ENCODE results near the gene GABRG2. TPM values are rescaled to one million over a fixed set of nuclear protein-coding genes. Genes with fewer than 3 reads are reported as not detected.

Gene GABRG2
- total RNA-seq (1 to 10 TPM; 1.3 to 3.2 (median 2.0) TPM), polyA plus RNA-seq (under 1 TPM in 1 of 3 donors, not detected in 2; 0.47 TPM)

DNA sequence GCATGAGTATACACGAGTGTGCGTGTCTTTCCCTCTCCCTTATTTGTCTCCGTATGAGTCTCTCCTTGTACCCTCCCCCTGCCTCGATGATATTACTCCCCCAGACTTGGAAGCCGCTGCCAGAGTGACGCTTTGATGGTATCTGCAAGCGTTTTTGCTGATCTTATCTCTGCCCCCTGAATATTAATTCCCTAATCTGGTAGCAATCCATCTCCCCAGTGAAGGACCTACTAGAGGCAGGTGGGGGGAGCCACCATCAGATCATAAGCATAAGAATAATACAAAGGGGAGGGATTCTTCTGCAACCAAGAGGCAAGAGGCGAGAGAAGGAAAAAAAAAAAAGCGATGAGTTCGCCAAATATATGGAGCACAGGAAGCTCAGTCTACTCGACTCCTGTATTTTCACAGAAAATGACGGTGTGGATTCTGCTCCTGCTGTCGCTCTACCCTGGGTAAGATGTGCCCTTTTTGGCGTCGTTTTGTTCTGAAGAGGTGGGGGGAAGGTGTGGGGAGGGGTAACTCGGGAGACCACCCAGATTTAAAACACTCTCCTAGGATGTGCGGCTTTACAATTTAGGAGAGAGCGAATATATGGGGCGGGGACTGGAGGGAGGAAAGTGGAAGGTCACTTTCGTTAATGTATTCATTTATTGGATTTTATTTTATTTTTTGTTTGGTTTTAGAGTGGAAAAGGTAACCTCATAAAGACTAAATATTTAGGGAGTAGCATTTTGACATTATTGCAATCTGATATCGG lies at the start of gene GABRG2:
GABRG2 (plus strand) TSS at position 119 of the 757 bp plus-strand sequence; CDS start at position 346, 227 bp downstream.
- WGBS, 2 donors: 11 to 26% methylated on average over 21 of the region's 21 CpGs
- intact Hi-C loops (cut with DNase I): no loop called here
- no peak within 1 kb of the TSS for H3K4me3 ChIP-seq
- H3K9me3 ChIP-seq: peaks cover 0 to 2% (median 0%) of the 10 kb centered on the region in 4 donors
- TF ChIP-seq POLR2A (IDR thresholded peaks at IDR 0.05): no peak
- TF ChIP-seq, protein P1, sequence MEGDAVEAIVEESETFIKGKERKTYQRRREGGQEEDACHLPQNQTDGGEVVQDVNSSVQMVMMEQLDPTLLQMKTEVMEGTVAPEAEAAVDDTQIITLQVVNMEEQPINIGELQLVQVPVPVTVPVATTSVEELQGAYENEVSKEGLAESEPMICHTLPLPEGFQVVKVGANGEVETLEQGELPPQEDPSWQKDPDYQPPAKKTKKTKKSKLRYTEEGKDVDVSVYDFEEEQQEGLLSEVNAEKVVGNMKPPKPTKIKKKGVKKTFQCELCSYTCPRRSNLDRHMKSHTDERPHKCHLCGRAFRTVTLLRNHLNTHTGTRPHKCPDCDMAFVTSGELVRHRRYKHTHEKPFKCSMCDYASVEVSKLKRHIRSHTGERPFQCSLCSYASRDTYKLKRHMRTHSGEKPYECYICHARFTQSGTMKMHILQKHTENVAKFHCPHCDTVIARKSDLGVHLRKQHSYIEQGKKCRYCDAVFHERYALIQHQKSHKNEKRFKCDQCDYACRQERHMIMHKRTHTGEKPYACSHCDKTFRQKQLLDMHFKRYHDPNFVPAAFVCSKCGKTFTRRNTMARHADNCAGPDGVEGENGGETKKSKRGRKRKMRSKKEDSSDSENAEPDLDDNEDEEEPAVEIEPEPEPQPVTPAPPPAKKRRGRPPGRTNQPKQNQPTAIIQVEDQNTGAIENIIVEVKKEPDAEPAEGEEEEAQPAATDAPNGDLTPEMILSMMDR (IDR thresholded peaks at IDR 0.05): no peak
- no peak for DNase-seq
- H3K4me1 ChIP-seq: no peaks in the 10 kb centered on the region
- H3K27me3 ChIP-seq: peaks cover 0 to 14% (median 3%) of the 10 kb centered on the region in 3 donors
- H3K27ac ChIP-seq: no peak within 1 kb of the TSS
- H3K36me3 ChIP-seq: no peaks in the 10 kb centered on the region

- no peaks in the 10 kb centered on the region for H3K36me3 ChIP-seq
- WGBS, 2 donors: 84 to 86% methylated on average over 2 of the region's 2 CpGs
- H3K9me3 ChIP-seq: peaks cover 0 to 3% (median 0%) of the 10 kb centered on the region in 4 donors
- intact Hi-C loops (cut with DNase I): no loop called here
- no peaks in the 10 kb centered on the region for H3K4me1 ChIP-seq
- TF ChIP-seq EP300 (IDR thresholded peaks at IDR 0.05) (no peak), POLR2AphosphoS5 (IDR thresholded peaks at IDR 0.05) (no peak), POLR2A (IDR thresholded peaks at IDR 0.05) (no peak)
- TF ChIP-seq, protein P1 (IDR thresholded peaks at IDR 0.05): no peak
- no peak overlapping the region for H3K4me3 ChIP-seq
- H3K27me3 ChIP-seq: no peaks in the 10 kb centered on the region
- DNase-seq: no peak
- H3K27ac ChIP-seq: no peak overlapping the region
Observed at GRCh38 chr5:162025312-162025711, 42.3 kb upstream of the GABRG2 start.

DNA sequence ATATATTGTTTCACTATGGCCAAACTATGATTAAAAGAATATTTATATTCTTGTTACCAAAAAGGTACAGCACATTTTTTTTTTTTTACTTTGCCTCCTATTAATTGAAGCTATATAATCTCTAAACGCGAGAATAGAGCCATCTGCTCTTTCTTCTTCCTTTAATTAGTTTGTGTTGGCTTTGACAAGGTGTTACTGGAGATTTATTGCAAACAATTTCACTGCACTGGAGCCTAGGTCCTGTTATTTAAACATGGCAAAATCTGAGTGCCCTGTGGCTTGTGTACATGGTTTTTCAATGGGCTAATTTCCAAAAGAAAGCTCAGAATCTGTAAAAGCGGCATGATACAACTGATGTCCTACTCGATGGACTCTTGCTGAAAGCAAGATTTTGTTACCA lies 40.8 kb upstream of the GABRG2 start:
- no peak overlapping the region for H3K27ac ChIP-seq
- WGBS, 2 donors: 46 to 59% methylated on average over 4 of the region's 4 CpGs
- H3K27me3 ChIP-seq: no peaks in the 10 kb centered on the region
- no peak for DNase-seq
- no peaks in the 10 kb centered on the region for H3K4me1 ChIP-seq
- no peak for TF ChIP-seq POLR2A (IDR thresholded peaks at IDR 0.05)
- TF ChIP-seq POLR2AphosphoS5 (IDR thresholded peaks at IDR 0.05): no peak
- TF ChIP-seq, protein P1 (IDR thresholded peaks at IDR 0.05): no peak
- no peak for TF ChIP-seq EP300 (IDR thresholded peaks at IDR 0.05)
- peaks cover 0 to 3% (median 0%) of the 10 kb centered on the region in 4 donors for H3K9me3 ChIP-seq
- H3K36me3 ChIP-seq: no peaks in the 10 kb centered on the region
- H3K4me3 ChIP-seq: no peak overlapping the region
- intact Hi-C loops (cut with DNase I): no loop called here

DNA sequence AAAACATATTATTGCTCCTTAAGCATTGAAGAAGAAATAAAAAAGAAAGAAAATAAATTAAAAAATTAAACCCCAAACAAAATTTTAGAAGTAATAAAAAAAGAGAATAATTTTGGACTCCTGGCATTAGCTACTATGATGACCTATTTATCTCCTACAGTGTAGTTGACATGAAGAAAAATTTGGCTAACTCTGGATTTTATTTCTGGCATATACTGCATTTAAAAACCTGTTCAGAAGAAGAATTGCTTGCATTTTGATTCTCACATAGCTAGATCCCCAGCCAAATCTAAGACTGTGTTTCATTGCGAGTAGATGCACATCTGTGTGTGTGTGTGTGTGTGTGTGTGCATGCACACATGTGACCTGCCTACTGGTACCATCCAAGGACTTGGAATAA lies 30.1 kb upstream of the GABRG2 start:
- no peaks in the 10 kb centered on the region for H3K36me3 ChIP-seq
- intact Hi-C loops (cut with DNase I): no loop called here
- H3K9me3 ChIP-seq: no peaks in the 10 kb centered on the region
- 89 to 92% methylated on average over 1 of the region's 1 CpG for WGBS, 2 donors
- DNase-seq: no peak
- H3K27me3 ChIP-seq: no peaks in the 10 kb centered on the region
- H3K4me1 ChIP-seq: no peaks in the 10 kb centered on the region
- no peak for TF ChIP-seq EP300 (IDR thresholded peaks at IDR 0.05)
- no peak for TF ChIP-seq POLR2A (IDR thresholded peaks at IDR 0.05)
- no peak for TF ChIP-seq POLR2AphosphoS5 (IDR thresholded peaks at IDR 0.05)
- TF ChIP-seq, protein P1 (IDR thresholded peaks at IDR 0.05): no peak
- no peak overlapping the region for H3K4me3 ChIP-seq
- no peak overlapping the region for H3K27ac ChIP-seq

Measured in sigmoid colon (tissue), 7 donors.